ENCODE measurements around the gene MYRFL.

DNA sequence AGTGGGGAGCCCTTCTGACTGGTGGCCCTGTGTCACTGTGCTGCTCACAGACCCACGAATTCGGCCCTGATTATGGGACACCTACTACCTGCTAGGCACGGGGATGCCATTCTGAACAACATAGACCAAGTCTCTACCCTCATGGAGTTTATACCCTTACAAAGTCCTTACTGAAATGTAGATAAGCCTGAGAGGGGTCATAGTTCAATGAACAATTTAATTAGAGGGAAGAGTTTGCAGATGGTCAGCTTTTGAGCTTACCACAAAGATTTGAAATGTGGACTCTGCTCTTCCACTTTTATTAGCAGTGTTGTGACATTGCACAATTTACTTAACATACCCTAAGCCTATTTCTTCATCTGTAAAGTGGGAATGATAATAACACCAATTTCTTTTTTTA lies 161.1 kb downstream of the MYRFL start:
- TF ChIP-seq TAF1 (IDR thresholded peaks at IDR 0.05; ENCODE audit: borderline replicate concordance, low read depth, low read length): no peak
- TF ChIP-seq, protein P1, sequence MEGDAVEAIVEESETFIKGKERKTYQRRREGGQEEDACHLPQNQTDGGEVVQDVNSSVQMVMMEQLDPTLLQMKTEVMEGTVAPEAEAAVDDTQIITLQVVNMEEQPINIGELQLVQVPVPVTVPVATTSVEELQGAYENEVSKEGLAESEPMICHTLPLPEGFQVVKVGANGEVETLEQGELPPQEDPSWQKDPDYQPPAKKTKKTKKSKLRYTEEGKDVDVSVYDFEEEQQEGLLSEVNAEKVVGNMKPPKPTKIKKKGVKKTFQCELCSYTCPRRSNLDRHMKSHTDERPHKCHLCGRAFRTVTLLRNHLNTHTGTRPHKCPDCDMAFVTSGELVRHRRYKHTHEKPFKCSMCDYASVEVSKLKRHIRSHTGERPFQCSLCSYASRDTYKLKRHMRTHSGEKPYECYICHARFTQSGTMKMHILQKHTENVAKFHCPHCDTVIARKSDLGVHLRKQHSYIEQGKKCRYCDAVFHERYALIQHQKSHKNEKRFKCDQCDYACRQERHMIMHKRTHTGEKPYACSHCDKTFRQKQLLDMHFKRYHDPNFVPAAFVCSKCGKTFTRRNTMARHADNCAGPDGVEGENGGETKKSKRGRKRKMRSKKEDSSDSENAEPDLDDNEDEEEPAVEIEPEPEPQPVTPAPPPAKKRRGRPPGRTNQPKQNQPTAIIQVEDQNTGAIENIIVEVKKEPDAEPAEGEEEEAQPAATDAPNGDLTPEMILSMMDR (IDR thresholded peaks at IDR 0.05): no peak
- TF ChIP-seq RCOR1 (IDR thresholded peaks at IDR 0.05; ENCODE audit: low read length): no peak
- TF ChIP-seq RFX5 (IDR thresholded peaks at IDR 0.05; ENCODE audit: low read length): no peak
- no peak for TF ChIP-seq POLR2AphosphoS5 (IDR thresholded peaks at IDR 0.05; ENCODE audit: low read depth, low read length)
- TF ChIP-seq, protein P2, sequence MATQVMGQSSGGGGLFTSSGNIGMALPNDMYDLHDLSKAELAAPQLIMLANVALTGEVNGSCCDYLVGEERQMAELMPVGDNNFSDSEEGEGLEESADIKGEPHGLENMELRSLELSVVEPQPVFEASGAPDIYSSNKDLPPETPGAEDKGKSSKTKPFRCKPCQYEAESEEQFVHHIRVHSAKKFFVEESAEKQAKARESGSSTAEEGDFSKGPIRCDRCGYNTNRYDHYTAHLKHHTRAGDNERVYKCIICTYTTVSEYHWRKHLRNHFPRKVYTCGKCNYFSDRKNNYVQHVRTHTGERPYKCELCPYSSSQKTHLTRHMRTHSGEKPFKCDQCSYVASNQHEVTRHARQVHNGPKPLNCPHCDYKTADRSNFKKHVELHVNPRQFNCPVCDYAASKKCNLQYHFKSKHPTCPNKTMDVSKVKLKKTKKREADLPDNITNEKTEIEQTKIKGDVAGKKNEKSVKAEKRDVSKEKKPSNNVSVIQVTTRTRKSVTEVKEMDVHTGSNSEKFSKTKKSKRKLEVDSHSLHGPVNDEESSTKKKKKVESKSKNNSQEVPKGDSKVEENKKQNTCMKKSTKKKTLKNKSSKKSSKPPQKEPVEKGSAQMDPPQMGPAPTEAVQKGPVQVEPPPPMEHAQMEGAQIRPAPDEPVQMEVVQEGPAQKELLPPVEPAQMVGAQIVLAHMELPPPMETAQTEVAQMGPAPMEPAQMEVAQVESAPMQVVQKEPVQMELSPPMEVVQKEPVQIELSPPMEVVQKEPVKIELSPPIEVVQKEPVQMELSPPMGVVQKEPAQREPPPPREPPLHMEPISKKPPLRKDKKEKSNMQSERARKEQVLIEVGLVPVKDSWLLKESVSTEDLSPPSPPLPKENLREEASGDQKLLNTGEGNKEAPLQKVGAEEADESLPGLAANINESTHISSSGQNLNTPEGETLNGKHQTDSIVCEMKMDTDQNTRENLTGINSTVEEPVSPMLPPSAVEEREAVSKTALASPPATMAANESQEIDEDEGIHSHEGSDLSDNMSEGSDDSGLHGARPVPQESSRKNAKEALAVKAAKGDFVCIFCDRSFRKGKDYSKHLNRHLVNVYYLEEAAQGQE (IDR thresholded peaks at IDR 0.05; ENCODE audit: low read depth, low read length): no peak
- TF ChIP-seq GABPA (IDR thresholded peaks at IDR 0.05; ENCODE audit: low read depth): no peak
- TF ChIP-seq YY1 (IDR thresholded peaks at IDR 0.05; ENCODE audit: low read depth): no peak
- TF ChIP-seq JUND (IDR thresholded peaks at IDR 0.05): no peak

Data from SK-N-SH (cell line).